Natural killer cell (primary cell): Measurements from ENCODE around the gene FAM168B. TPM values are rescaled to one million over a fixed set of nuclear protein-coding genes. Genes with fewer than 3 reads are reported as not detected.
A peak's percentile ranks its signal among the peaks of the same experiment; 100 is the strongest.

Source experiments
- ATAC-seq, 3 donors: fragments of 150-1000 bp in 2 of 3; fragments of 200-7000 bp in 1 of 3; cut with Tn5 transposase; 1 replicate in 1 of 3; 2 replicates in 2 of 3; pipeline ENCODE4 v1.10.0; 2021; ENCODE audit warnings: mild to moderate bottlenecking in 2 of 3, moderate library complexity in 2 of 3
- DNase-seq, 2 donors: peaks; one replicate each; pipeline versions ENCODE4 v3.0.0 to v3.0.0-alpha.2; 2013 to 2021; ENCODE audit warnings: mixed read lengths in 1 of 2
- H3K27ac ChIP-seq: one replicate; pipeline ENCODE4 v1.5.1; 2013; ENCODE audit warnings: mild to moderate bottlenecking, low read length
- H3K27me3 ChIP-seq: one replicate; pipeline ENCODE4 v1.6.1; 2013; ENCODE audit warnings: low read length; ENCODE audit not compliant: control insufficient read depth, insufficient read depth
- H3K36me3 ChIP-seq: one replicate; pipeline ENCODE4 v1.6.1; 2013; ENCODE audit warnings: low read length; ENCODE audit not compliant: control insufficient read depth, insufficient read depth
- H3K4me1 ChIP-seq: one replicate; pipeline ENCODE4 v1.6.1; 2013; ENCODE audit warnings: low read length; ENCODE audit not compliant: control insufficient read depth, insufficient read depth
- H3K4me3 ChIP-seq: one replicate; pipeline ENCODE4 v1.5.1; 2013; ENCODE audit warnings: low read length
- H3K9me3 ChIP-seq: one replicate; pipeline ENCODE4 v1.6.1; 2013; ENCODE audit warnings: low read length; ENCODE audit not compliant: control insufficient read depth, insufficient read depth
- H3K27ac Mint-ChIP-seq, 2 donors: one replicate each; pipeline ENCODE4 v1.8.0; 2022; ENCODE audit warnings: mild to moderate bottlenecking in 2 of 2, mixed read lengths in 2 of 2, moderate library complexity in 1 of 2
- H3K27me3 Mint-ChIP-seq, 2 donors: one replicate each; pipeline ENCODE4 v1.8.0; 2022; ENCODE audit warnings: low read depth in 2 of 2, mixed read lengths in 2 of 2
- H3K36me3 Mint-ChIP-seq: one replicate; pipeline ENCODE4 v1.8.0; 2022; ENCODE audit warnings: mixed read lengths
- H3K4me1 Mint-ChIP-seq, 2 donors: one replicate each; pipeline ENCODE4 v1.8.0; 2022; ENCODE audit warnings: mixed read lengths in 2 of 2
- H3K4me3 Mint-ChIP-seq: one replicate; pipeline ENCODE4 v1.8.0; 2022; ENCODE audit warnings: mild to moderate bottlenecking, moderate library complexity, mixed read lengths
- H3K9me3 Mint-ChIP-seq, 2 donors: one replicate each; pipeline ENCODE4 v1.8.0; 2022; ENCODE audit warnings: mixed read lengths in 2 of 2
- CTCF ChIP-seq: fragments of 200-600 bp; IDR thresholded peaks from one replicate; pipeline ENCODE4 v1.8.0; 2022; ENCODE audit warnings: antibody characterized with exemption
- WGBS: methylation state at CpG from one replicate; pipeline ENCODE4 v1.1.7; 2013; ENCODE audit warnings: missing lambda C conversion rate; ENCODE audit not compliant: insufficient coverage; 5-methylcytosine and 5-hydroxymethylcytosine counted together
- intact Hi-C: fragments of 100-400 bp; cut with micrococcal nuclease; formaldehyde crosslinking; loops from one replicate; pipeline ENCODE4 v1.14.2; 2022
- total RNA-seq, 4 donors: library from RNA; stranded (reverse); fragments of 120-200 nt in 1 of 4; gene quantifications; one replicate each; pipeline versions ENCODE4 v1.2.3 to v1.2.4, GENCODE V29; 2013 to 2022

Gene FAM168B
- total RNA-seq, result 10 to 100 TPM; 56.0 to 70.7 (median 65.3) TPM
- total RNA-seq (2013), result 42.9 TPM

GRCh38 chr2:131093006-131093695 is at the start of gene FAM168B:
FAM168B (minus strand) TSS chr2:131093460; CDS start chr2:131082646, 10,814 bp downstream.
- Histone ChIP-seq H3K4me1 (peaks cover 20% of the 10 kb centered on the region), H3K27me3 (no peaks in the 10 kb centered on the region), H3K36me3 (peaks cover 4% of the 10 kb centered on the region), H3K9me3 (no peaks in the 10 kb centered on the region), H3K27ac (peak within 1 kb of the TSS; percentile 76), H3K4me3 (peak within 1 kb of the TSS; percentile 69)
- H3K36me3 Mint-ChIP-seq, result no peaks in the 10 kb centered on the region
- H3K27me3 Mint-ChIP-seq, result no peaks in the 10 kb centered on the region
- H3K4me1 Mint-ChIP-seq, result peaks cover 15 to 22% of the 10 kb centered on the region in 2 donors
- H3K9me3 Mint-ChIP-seq, result no peaks in the 10 kb centered on the region
- peak; percentile 92 to 97 for DNase-seq
- peak within 1 kb of the TSS; percentile 87 to 98 for H3K27ac Mint-ChIP-seq
- under 1% methylated on average over 107 of the region's 107 CpGs for WGBS
- ATAC-seq, result peak; percentile 79 to 95 (median 86)
- H3K4me3 Mint-ChIP-seq, result peak within 1 kb of the TSS; percentile 93
- no peak for TF ChIP-seq CTCF
- intact Hi-C loops, result loop anchor here (1.0 kb wide), 1 partner anchor 11 kb away; no protein-coding TSS in a partner anchor

GRCh38 chr2:131142849-131143248 is 49.6 kb upstream of the FAM168B start:
- H3K9me3 Mint-ChIP-seq, result no peaks in the 10 kb centered on the region
- TF ChIP-seq CTCF, result no peak
- H3K4me3 Mint-ChIP-seq, result no peak overlapping the region
- no peaks in the 10 kb centered on the region for H3K27me3 Mint-ChIP-seq
- Histone ChIP-seq H3K4me3 (no peak overlapping the region), H3K4me1 (no peaks in the 10 kb centered on the region), H3K27me3 (no peaks in the 10 kb centered on the region), H3K9me3 (no peaks in the 10 kb centered on the region), H3K36me3 (peaks cover 54% of the 10 kb centered on the region), H3K27ac (no peak overlapping the region)
- H3K4me1 Mint-ChIP-seq, result peaks cover 10 to 24% of the 10 kb centered on the region in 2 donors
- H3K36me3 Mint-ChIP-seq, result peaks cover 19% of the 10 kb centered on the region
- intact Hi-C loops, result no loop called here
- H3K27ac Mint-ChIP-seq, result no peak overlapping the region
- ATAC-seq (no peak), DNase-seq (no peak)
- 93% methylated on average over 4 of the region's 5 CpGs for WGBS

GRCh38 chr2:131140581-131140980 is 47.3 kb upstream of the FAM168B start:
- H3K27ac Mint-ChIP-seq, result peak overlapping the region in 1 of 2 donors; percentile 41
- H3K36me3 ChIP-seq, result peaks cover 42% of the 10 kb centered on the region

More at GRCh38 chr2:131140581-131140980, 47.3 kb upstream of the FAM168B start:
- H3K36me3 Mint-ChIP-seq, result peaks cover 19% of the 10 kb centered on the region
- Histone ChIP-seq H3K27ac (no peak overlapping the region), H3K4me1 (no peaks in the 10 kb centered on the region), H3K27me3 (no peaks in the 10 kb centered on the region), H3K4me3 (no peak overlapping the region), H3K9me3 (no peaks in the 10 kb centered on the region)
- no peak for DNase-seq
- H3K9me3 Mint-ChIP-seq, result no peaks in the 10 kb centered on the region
- H3K4me1 Mint-ChIP-seq, result peaks cover 10 to 31% of the 10 kb centered on the region in 2 donors
- no peak for ATAC-seq
- 97% methylated on average over 2 of the region's 2 CpGs for WGBS
- H3K27me3 Mint-ChIP-seq, result no peaks in the 10 kb centered on the region
- no peak overlapping the region for H3K4me3 Mint-ChIP-seq
- intact Hi-C loops, result no loop called here
- no peak for TF ChIP-seq CTCF
